Loucy (cell line): ENCODE results near the gene IL17RD.

Source experiments
- H2AFZ ChIP-seq: fragments of 200-600 bp; sonication (generic); 2 replicates; pipeline ENCODE4 v1.6.0; 2016; ENCODE audit warnings: antibody characterized with exemption, mild to moderate bottlenecking, low read length, moderate library complexity
- H3F3A ChIP-seq: fragments of 200-600 bp; 2 replicates; pipeline ENCODE4 v1.6.0; 2016; ENCODE audit warnings: antibody characterized with exemption, low read depth, mild to moderate bottlenecking
- H3K27me3 ChIP-seq: fragments of 200-600 bp; sonication (generic); 2 replicates; pipeline ENCODE4 v1.6.1; 2014; ENCODE audit warnings: low read length, mild to moderate bottlenecking; ENCODE audit not compliant: insufficient read depth, poor library complexity, severe bottlenecking
- H3K36me3 ChIP-seq: fragments of 200-600 bp; sonication (generic); 2 replicates; pipeline ENCODE4 v1.6.1; 2016; ENCODE audit warnings: low read length; ENCODE audit not compliant: insufficient read depth
- H3K4me1 ChIP-seq: fragments of 200-600 bp; sonication (generic); 2 replicates; pipeline ENCODE4 v1.5.1; 2014; ENCODE audit warnings: low read length, mild to moderate bottlenecking; ENCODE audit not compliant: insufficient read depth, poor library complexity, severe bottlenecking
- H3K4me2 ChIP-seq: fragments of 200-600 bp; sonication (generic); 2 replicates; pipeline ENCODE4 v1.6.0; 2014; ENCODE audit warnings: antibody characterized with exemption, low read length, low read depth, mild to moderate bottlenecking; ENCODE audit not compliant: poor library complexity, severe bottlenecking
- H3K4me3 ChIP-seq: fragments of 200-600 bp; sonication (generic); 2 replicates; pipeline ENCODE4 v1.5.1; 2014; ENCODE audit warnings: low read length, mild to moderate bottlenecking, mixed read lengths; ENCODE audit not compliant: poor library complexity, severe bottlenecking
- H3K79me2 ChIP-seq: fragments of 200-600 bp; sonication (generic); 2 replicates; pipeline ENCODE4 v1.6.1; 2014; ENCODE audit warnings: low read length; ENCODE audit not compliant: insufficient read depth
- H3K9ac ChIP-seq: fragments of 200-600 bp; sonication (generic); 2 replicates; pipeline ENCODE4 v1.6.0; 2014; ENCODE audit warnings: mild to moderate bottlenecking, low read depth, low read length, moderate library complexity; ENCODE audit not compliant: poor library complexity, severe bottlenecking
- H3K9me2 ChIP-seq: fragments of 200-600 bp; sonication (generic); replicated peaks from 2 replicates; pipeline ENCODE4 v1.6.1; 2016; ENCODE audit warnings: low read depth, low read length, mixed read lengths
- H3K9me3 ChIP-seq: fragments of 200-600 bp; sonication (generic); 2 replicates; pipeline ENCODE4 v1.6.1; 2014; ENCODE audit warnings: mild to moderate bottlenecking, antibody characterized with exemption, low read length, low read depth; ENCODE audit not compliant: insufficient read depth
- H4K20me1 ChIP-seq: fragments of 200-600 bp; sonication (generic); 2 replicates; pipeline ENCODE4 v1.6.0; 2014; ENCODE audit warnings: antibody characterized with exemption, low read length, mild to moderate bottlenecking; ENCODE audit not compliant: insufficient read depth, poor library complexity, severe bottlenecking
- EZH2phosphoT487 ChIP-seq: fragments of 200-600 bp; IDR thresholded peaks from 2 replicates; pipeline ENCODE4 v1.6.1; 2018; ENCODE audit warnings: antibody characterized with exemption, mild to moderate bottlenecking, moderate library complexity, borderline replicate concordance
- TF ChIP-seq, protein P1 (sequence below): fragments of 200-600 bp; sonication (generic); conservative IDR thresholded peaks from 2 replicates; pipeline ENCODE4 v1.5.1; 2014; ENCODE audit warnings: mild to moderate bottlenecking, antibody characterized with exemption, low read length

IL17RD gene

DNA sequence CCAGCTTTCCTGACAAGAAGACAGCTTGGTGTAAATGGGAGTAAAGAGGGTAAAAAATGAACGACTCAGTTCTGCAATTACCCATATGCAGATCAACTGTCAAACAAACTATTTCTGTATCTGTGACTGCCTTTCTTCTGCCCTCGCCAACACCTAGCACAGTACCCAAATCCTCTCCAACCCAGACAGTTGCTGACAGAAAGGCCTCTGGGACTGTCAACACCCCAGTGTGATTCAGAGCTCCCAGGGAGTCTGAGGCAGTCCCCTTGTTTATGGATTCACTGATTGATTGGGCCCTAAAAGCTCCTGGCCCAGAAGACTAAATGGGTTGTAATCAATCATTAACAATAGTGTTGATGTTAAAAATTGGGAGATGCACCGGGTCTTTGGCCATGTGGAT is 20.2 kb downstream of the IL17RD start:
- Histone ChIP-seq H3K4me2 (no peak overlapping the region), H3K4me3 (no peak overlapping the region), H3K36me3 (no peaks in the 10 kb centered on the region), H3K9ac (no peak overlapping the region), H3F3A (no peaks in the 10 kb centered on the region), H4K20me1 (no peaks in the 10 kb centered on the region), H3K9me3 (no peaks in the 10 kb centered on the region), H2AFZ (no peak overlapping the region), H3K79me2 (no peaks in the 10 kb centered on the region), H3K4me1 (peaks cover 10% of the 10 kb centered on the region), H3K27me3 (no peaks in the 10 kb centered on the region), H3K9me2 (no peaks in the 10 kb centered on the region)
- TF ChIP-seq, protein P1, sequence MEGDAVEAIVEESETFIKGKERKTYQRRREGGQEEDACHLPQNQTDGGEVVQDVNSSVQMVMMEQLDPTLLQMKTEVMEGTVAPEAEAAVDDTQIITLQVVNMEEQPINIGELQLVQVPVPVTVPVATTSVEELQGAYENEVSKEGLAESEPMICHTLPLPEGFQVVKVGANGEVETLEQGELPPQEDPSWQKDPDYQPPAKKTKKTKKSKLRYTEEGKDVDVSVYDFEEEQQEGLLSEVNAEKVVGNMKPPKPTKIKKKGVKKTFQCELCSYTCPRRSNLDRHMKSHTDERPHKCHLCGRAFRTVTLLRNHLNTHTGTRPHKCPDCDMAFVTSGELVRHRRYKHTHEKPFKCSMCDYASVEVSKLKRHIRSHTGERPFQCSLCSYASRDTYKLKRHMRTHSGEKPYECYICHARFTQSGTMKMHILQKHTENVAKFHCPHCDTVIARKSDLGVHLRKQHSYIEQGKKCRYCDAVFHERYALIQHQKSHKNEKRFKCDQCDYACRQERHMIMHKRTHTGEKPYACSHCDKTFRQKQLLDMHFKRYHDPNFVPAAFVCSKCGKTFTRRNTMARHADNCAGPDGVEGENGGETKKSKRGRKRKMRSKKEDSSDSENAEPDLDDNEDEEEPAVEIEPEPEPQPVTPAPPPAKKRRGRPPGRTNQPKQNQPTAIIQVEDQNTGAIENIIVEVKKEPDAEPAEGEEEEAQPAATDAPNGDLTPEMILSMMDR = no peak
- no peak for TF ChIP-seq EZH2phosphoT487

DNA sequence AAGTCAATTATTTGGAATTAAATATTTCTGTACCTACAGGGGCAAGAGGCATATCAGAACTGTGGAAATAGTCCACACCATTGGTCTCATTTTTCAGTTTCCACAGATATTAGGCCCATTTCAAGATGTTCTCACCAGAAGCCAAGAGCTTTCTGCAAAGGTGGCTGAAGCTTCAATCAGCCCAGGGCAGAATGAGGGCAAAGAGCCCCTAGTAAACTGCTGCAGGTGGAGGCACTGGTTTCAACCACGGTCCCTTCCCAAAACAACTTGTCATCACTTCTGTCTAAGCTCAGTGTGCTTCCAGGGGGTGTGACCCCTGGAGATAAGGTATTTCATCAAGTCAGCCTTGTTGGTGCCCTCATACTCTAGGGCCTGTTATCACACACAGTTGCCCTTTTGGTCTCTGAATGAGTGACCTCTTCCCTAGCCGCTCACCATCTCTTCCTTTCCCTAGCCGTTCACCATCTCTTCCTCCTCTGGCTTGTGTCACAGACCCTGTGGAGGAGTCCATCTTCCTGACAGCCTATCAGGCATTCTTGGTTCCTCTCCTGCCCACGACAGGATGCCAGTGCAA is 21.2 kb downstream of the IL17RD start:
- peaks cover 10% of the 10 kb centered on the region for H3K4me1 ChIP-seq
- H3K9me3 ChIP-seq = no peaks in the 10 kb centered on the region
- no peaks in the 10 kb centered on the region for H3K36me3 ChIP-seq
- H3K9me2 ChIP-seq = no peaks in the 10 kb centered on the region
- no peaks in the 10 kb centered on the region for H3K79me2 ChIP-seq
- H3F3A ChIP-seq = no peaks in the 10 kb centered on the region
- no peaks in the 10 kb centered on the region for H4K20me1 ChIP-seq
- no peak overlapping the region for H3K4me2 ChIP-seq
- no peaks in the 10 kb centered on the region for H3K27me3 ChIP-seq
- H2AFZ ChIP-seq = no peak overlapping the region
- no peak overlapping the region for H3K9ac ChIP-seq
- no peak for TF ChIP-seq EZH2phosphoT487
- TF ChIP-seq, protein P1 = no peak
- H3K4me3 ChIP-seq = no peak overlapping the region

DNA sequence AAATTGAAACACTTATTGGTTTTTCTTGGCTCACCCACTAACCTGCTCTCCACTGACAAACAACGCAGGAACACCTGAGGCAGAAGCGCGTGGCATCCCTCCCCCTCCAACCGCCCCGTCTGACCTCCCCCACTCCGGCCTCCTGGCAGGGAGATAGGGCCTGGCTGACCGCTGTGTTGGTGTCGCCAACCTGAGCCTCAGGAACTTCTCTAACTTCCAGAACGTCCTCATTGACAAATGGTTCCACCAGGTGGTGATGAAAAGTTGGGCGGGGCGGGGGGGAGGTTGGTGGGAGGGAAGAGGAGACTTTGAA is 22.8 kb downstream of the IL17RD start:
- no peak overlapping the region for H3K4me3 ChIP-seq

More for the DNA sequence above, 22.8 kb downstream of the IL17RD start:
- no peak overlapping the region for H3K9ac ChIP-seq
- H3K4me2 ChIP-seq = no peak overlapping the region
- no peak for TF ChIP-seq EZH2phosphoT487
- TF ChIP-seq, protein P1 = no peak
- H3K36me3 ChIP-seq = no peaks in the 10 kb centered on the region
- no peaks in the 10 kb centered on the region for H3K27me3 ChIP-seq
- H3K79me2 ChIP-seq = no peaks in the 10 kb centered on the region
- H3K9me3 ChIP-seq = no peaks in the 10 kb centered on the region
- peaks cover 10% of the 10 kb centered on the region for H3K4me1 ChIP-seq
- no peaks in the 10 kb centered on the region for H4K20me1 ChIP-seq
- no peak overlapping the region for H2AFZ ChIP-seq
- no peaks in the 10 kb centered on the region for H3K9me2 ChIP-seq
- H3F3A ChIP-seq = no peaks in the 10 kb centered on the region
